ENCODE results near the gene KLHL15. TPM values are rescaled to one million over a fixed set of nuclear protein-coding genes. Genes with fewer than 3 reads are reported as not detected.

Gene KLHL15
- total and polyA plus RNA-seq, 2 experiments from 2014 or later, result 2.4 to 15.0 TPM

DNA sequence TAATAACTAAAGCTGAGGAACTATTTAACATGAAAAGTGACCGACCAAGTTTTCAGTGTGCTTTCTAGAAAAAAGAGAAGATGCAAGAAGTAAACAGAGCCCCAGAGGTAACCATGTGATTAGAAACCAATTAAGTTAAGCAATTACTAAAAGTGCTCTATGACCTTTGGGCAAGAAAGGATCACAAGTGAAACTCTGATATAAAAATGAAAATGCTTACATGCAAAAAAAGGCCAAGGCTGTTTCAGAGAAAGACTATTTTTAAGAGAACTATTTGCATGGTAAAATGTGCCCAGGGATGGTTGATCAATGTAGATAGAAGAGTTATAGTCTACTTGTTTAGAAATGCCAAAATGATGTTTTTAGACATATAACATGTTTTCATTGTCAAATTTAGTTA lies 22.0 kb downstream of the KLHL15 start:
- Histone ChIP-seq H3K4me1 (ENCODE audit: insufficient read depth) (no peaks in the 10 kb centered on the region), H3F3A (replicated peaks; ENCODE audit: low read depth) (no peaks in the 10 kb centered on the region), H3K4me3 (no peak overlapping the region), H3K36me3 (ENCODE audit: insufficient read depth) (no peaks in the 10 kb centered on the region), H3K4me2 (no peak overlapping the region), H3K27ac (ENCODE audit: low read depth) (no peak overlapping the region), H3K27me3 (ENCODE audit: insufficient read depth) (no peaks in the 10 kb centered on the region), H4K20me1 (replicated peaks; ENCODE audit: insufficient read depth) (0 out of 2 replicates have a peak, but pooled peaks cover 3% of the 10 kb centered on the region), H2AFZ (no peak overlapping the region), H3K79me2 (replicated peaks; ENCODE audit: insufficient read depth) (peaks cover 14% of the 10 kb centered on the region), H3K9me2 (ENCODE audit: insufficient read depth) (no peaks in the 10 kb centered on the region)
- Mint-ChIP-seq H3K9me3 (no peaks in the 10 kb centered on the region), H3K27me3 (ENCODE audit: insufficient read depth, low read depth, poor library complexity) (no peaks in the 10 kb centered on the region), H3K36me3 (ENCODE audit: low read depth) (peaks cover 26% of the 10 kb centered on the region), H3K4me1 (no peaks in the 10 kb centered on the region), H3K4me3 (no peak overlapping the region), H3K27ac (no peak overlapping the region)
- no peak for TF ChIP-seq CREB1 (CRISPR knock-in tag; IDR thresholded peaks at IDR 0.05; ENCODE audit: low read depth)
- TF ChIP-seq, protein P1, sequence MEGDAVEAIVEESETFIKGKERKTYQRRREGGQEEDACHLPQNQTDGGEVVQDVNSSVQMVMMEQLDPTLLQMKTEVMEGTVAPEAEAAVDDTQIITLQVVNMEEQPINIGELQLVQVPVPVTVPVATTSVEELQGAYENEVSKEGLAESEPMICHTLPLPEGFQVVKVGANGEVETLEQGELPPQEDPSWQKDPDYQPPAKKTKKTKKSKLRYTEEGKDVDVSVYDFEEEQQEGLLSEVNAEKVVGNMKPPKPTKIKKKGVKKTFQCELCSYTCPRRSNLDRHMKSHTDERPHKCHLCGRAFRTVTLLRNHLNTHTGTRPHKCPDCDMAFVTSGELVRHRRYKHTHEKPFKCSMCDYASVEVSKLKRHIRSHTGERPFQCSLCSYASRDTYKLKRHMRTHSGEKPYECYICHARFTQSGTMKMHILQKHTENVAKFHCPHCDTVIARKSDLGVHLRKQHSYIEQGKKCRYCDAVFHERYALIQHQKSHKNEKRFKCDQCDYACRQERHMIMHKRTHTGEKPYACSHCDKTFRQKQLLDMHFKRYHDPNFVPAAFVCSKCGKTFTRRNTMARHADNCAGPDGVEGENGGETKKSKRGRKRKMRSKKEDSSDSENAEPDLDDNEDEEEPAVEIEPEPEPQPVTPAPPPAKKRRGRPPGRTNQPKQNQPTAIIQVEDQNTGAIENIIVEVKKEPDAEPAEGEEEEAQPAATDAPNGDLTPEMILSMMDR (conservative IDR thresholded peaks at IDR 0.05; ENCODE audit: low read depth in 2 of 2), result no peak
- no peak for TF ChIP-seq EZH2 (IDR thresholded peaks at IDR 0.05; ENCODE audit: low read depth, unreplicated experiment)
- no peak for TF ChIP-seq JUNB (IDR thresholded peaks at IDR 0.05; ENCODE audit: unreplicated experiment)
- TF ChIP-seq, protein P2, sequence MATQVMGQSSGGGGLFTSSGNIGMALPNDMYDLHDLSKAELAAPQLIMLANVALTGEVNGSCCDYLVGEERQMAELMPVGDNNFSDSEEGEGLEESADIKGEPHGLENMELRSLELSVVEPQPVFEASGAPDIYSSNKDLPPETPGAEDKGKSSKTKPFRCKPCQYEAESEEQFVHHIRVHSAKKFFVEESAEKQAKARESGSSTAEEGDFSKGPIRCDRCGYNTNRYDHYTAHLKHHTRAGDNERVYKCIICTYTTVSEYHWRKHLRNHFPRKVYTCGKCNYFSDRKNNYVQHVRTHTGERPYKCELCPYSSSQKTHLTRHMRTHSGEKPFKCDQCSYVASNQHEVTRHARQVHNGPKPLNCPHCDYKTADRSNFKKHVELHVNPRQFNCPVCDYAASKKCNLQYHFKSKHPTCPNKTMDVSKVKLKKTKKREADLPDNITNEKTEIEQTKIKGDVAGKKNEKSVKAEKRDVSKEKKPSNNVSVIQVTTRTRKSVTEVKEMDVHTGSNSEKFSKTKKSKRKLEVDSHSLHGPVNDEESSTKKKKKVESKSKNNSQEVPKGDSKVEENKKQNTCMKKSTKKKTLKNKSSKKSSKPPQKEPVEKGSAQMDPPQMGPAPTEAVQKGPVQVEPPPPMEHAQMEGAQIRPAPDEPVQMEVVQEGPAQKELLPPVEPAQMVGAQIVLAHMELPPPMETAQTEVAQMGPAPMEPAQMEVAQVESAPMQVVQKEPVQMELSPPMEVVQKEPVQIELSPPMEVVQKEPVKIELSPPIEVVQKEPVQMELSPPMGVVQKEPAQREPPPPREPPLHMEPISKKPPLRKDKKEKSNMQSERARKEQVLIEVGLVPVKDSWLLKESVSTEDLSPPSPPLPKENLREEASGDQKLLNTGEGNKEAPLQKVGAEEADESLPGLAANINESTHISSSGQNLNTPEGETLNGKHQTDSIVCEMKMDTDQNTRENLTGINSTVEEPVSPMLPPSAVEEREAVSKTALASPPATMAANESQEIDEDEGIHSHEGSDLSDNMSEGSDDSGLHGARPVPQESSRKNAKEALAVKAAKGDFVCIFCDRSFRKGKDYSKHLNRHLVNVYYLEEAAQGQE (IDR thresholded peaks at IDR 0.05; ENCODE audit: unreplicated experiment), result no peak
- TF ChIP-seq ZNF114 (CRISPR knock-in tag; IDR thresholded peaks at IDR 0.05), result no peak
- no peak for TF ChIP-seq NANOG (IDR thresholded peaks at IDR 0.05; ENCODE audit: borderline replicate concordance)
- TF ChIP-seq, protein P3, sequence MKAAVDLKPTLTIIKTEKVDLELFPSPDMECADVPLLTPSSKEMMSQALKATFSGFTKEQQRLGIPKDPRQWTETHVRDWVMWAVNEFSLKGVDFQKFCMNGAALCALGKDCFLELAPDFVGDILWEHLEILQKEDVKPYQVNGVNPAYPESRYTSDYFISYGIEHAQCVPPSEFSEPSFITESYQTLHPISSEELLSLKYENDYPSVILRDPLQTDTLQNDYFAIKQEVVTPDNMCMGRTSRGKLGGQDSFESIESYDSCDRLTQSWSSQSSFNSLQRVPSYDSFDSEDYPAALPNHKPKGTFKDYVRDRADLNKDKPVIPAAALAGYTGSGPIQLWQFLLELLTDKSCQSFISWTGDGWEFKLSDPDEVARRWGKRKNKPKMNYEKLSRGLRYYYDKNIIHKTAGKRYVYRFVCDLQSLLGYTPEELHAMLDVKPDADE (IDR thresholded peaks at IDR 0.05), result no peak
- no peak for TF ChIP-seq STAT1 (IDR thresholded peaks at IDR 0.05; ENCODE audit: unreplicated experiment)
- TF ChIP-seq, protein P4, sequence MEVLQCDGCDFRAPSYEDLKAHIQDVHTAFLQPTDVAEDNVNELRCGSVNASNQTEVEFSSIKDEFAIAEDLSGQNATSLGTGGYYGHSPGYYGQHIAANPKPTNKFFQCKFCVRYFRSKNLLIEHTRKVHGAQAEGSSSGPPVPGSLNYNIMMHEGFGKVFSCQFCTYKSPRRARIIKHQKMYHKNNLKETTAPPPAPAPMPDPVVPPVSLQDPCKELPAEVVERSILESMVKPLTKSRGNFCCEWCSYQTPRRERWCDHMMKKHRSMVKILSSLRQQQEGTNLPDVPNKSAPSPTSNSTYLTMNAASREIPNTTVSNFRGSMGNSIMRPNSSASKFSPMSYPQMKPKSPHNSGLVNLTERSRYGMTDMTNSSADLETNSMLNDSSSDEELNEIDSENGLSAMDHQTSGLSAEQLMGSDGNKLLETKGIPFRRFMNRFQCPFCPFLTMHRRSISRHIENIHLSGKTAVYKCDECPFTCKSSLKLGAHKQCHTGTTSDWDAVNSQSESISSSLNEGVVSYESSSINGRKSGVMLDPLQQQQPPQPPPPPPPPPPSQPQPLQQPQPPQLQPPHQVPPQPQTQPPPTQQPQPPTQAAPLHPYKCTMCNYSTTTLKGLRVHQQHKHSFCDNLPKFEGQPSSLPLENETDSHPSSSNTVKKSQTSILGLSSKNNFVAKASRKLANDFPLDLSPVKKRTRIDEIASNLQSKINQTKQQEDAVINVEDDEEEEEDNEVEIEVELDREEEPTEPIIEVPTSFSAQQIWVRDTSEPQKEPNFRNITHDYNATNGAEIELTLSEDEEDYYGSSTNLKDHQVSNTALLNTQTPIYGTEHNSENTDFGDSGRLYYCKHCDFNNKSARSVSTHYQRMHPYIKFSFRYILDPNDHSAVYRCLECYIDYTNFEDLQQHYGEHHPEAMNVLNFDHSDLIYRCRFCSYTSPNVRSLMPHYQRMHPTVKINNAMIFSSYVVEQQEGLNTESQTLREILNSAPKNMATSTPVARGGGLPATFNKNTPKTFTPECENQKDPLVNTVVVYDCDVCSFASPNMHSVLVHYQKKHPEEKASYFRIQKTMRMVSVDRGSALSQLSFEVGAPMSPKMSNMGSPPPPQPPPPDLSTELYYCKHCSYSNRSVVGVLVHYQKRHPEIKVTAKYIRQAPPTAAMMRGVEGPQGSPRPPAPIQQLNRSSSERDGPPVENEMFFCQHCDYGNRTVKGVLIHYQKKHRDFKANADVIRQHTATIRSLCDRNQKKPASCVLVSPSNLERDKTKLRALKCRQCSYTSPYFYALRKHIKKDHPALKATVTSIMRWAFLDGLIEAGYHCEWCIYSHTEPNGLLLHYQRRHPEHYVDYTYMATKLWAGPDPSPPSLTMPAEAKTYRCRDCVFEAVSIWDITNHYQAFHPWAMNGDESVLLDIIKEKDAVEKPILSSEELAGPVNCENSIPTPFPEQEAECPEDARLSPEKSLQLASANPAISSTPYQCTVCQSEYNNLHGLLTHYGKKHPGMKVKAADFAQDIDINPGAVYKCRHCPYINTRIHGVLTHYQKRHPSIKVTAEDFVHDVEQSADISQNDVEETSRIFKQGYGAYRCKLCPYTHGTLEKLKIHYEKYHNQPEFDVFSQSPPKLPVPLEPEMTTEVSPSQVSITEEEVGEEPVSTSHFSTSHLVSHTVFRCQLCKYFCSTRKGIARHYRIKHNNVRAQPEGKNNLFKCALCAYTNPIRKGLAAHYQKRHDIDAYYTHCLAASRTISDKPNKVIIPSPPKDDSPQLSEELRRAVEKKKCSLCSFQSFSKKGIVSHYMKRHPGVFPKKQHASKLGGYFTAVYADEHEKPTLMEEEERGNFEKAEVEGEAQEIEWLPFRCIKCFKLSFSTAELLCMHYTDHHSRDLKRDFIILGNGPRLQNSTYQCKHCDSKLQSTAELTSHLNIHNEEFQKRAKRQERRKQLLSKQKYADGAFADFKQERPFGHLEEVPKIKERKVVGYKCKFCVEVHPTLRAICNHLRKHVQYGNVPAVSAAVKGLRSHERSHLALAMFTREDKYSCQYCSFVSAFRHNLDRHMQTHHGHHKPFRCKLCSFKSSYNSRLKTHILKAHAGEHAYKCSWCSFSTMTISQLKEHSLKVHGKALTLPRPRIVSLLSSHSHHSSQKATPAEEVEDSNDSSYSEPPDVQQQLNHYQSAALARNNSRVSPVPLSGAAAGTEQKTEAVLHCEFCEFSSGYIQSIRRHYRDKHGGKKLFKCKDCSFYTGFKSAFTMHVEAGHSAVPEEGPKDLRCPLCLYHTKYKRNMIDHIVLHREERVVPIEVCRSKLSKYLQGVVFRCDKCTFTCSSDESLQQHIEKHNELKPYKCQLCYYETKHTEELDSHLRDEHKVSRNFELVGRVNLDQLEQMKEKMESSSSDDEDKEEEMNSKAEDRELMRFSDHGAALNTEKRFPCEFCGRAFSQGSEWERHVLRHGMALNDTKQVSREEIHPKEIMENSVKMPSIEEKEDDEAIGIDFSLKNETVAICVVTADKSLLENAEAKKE (CRISPR knock-in tag; IDR thresholded peaks at IDR 0.05), result no peak
- TF ChIP-seq POLR2AphosphoS5 (IDR thresholded peaks at IDR 0.05; ENCODE audit: low read depth), result no peak
- no peak for TF ChIP-seq ZNF331 (CRISPR knock-in tag; IDR thresholded peaks at IDR 0.05; ENCODE audit: low read depth)
- TF ChIP-seq EZH2phosphoT487 (IDR thresholded peaks at IDR 0.05; ENCODE audit: unreplicated experiment), result no peak
- ATAC-seq (no peak), DNase-seq (ENCODE audit: low spot score) (no peak)

All from GM23338 (cell line).